ENCODE results near the gene ETS2. TPM values are rescaled to one million over a fixed set of nuclear protein-coding genes. Genes with fewer than 3 reads are reported as not detected.
"Not testable (repeated sequence)": the region's sequence is repeated elsewhere in the genome, so short reads cannot be mapped to it uniquely, and the experiment has no call there.

The ETS2 gene
- polyA plus RNA-seq, 1 donor (not counting 4 experiments of a cell fraction or from before 2014, with no cell fraction given), result 58.5 TPM

GRCh38 chr21:38825269-38825668 is 19.5 kb downstream of the ETS2 start:
- DNase-seq (ENCODE audit: low read depth, low spot score) (no peak), FAIRE-seq (no peak)
- Histone ChIP-seq H3K9me3 (ENCODE audit: control insufficient read depth, low read depth, low read length) (no peaks in the 10 kb centered on the region), H3K27ac (ENCODE audit: control insufficient read depth, insufficient read depth, low read length) (no peak overlapping the region), H3K36me3 (ENCODE audit: control insufficient read depth in 2 of 2, extremely low read depth in 1 of 2, insufficient read depth in 2 of 2, low read length in 2 of 2) (peaks cover 28 to 31% of the 10 kb centered on the region in 2 experiments), H2AFZ (ENCODE audit: control insufficient read depth, low read length) (no peak overlapping the region), H3K9me1 (ENCODE audit: control insufficient read depth, extremely low read depth, insufficient read depth, low read length) (no peaks in the 10 kb centered on the region), H3K4me2 (ENCODE audit: control insufficient read depth, extremely low read depth, insufficient read depth, low read depth, low read length) (no peak overlapping the region), H3K79me2 (ENCODE audit: control insufficient read depth, insufficient read depth, low read length) (peaks cover 11% of the 10 kb centered on the region), H3K9ac (ENCODE audit: control insufficient read depth, extremely low read depth, insufficient read depth, low read length) (no peak overlapping the region), H4K20me1 (ENCODE audit: control insufficient read depth, extremely low read depth, insufficient read depth, low read length) (no peaks in the 10 kb centered on the region), H3K27me3 (ENCODE audit: control insufficient read depth, extremely low read depth, insufficient read depth, low read length) (no peaks in the 10 kb centered on the region), H3K4me1 (ENCODE audit: control insufficient read depth, extremely low read depth, insufficient read depth, low read length) (peaks cover 4% of the 10 kb centered on the region), H3K4me3 (ENCODE audit: control insufficient read depth in 2 of 3, extremely low read depth in 1 of 3, insufficient read depth in 2 of 3, low read depth in 1 of 3, low read length in 3 of 3) (no peak overlapping the region)
- no peak for TF ChIP-seq EZH2 (IDR thresholded peaks at IDR 0.05; ENCODE audit: low read length)
- no peak for TF ChIP-seq CTCF (optimal IDR thresholded peaks at IDR 0.05 in 1 of 3, IDR thresholded peaks at IDR 0.05 in 1 of 3, conservative IDR thresholded peaks at IDR 0.05 in 1 of 3; ENCODE audit: extremely low read depth in 1 of 3, insufficient read depth in 2 of 3, low read length in 3 of 3)
- dilution Hi-C loops (cut with MboI; ENCODE audit: extremely low pct_ligation_motif_present, low sequenced_read_pairs), result no loop called here

GRCh38 chr21:38825921-38826320 is 20.2 kb downstream of the ETS2 start:
- no peak overlapping the region for H3K4me2 ChIP-seq (ENCODE audit: control insufficient read depth, extremely low read depth, insufficient read depth, low read depth, low read length)
- peaks cover 1% of the 10 kb centered on the region for H3K4me1 ChIP-seq (ENCODE audit: control insufficient read depth, extremely low read depth, insufficient read depth, low read length)
- H3K4me3 ChIP-seq (ENCODE audit: control insufficient read depth in 2 of 3, extremely low read depth in 1 of 3, insufficient read depth in 2 of 3, low read depth in 1 of 3, low read length in 3 of 3), result no peak overlapping the region
- no peaks in the 10 kb centered on the region for H3K9me1 ChIP-seq (ENCODE audit: control insufficient read depth, extremely low read depth, insufficient read depth, low read length)
- no peaks in the 10 kb centered on the region for H4K20me1 ChIP-seq (ENCODE audit: control insufficient read depth, extremely low read depth, insufficient read depth, low read length)
- TF ChIP-seq CTCF (optimal IDR thresholded peaks at IDR 0.05 in 1 of 3, IDR thresholded peaks at IDR 0.05 in 1 of 3, conservative IDR thresholded peaks at IDR 0.05 in 1 of 3; ENCODE audit: extremely low read depth in 1 of 3, insufficient read depth in 2 of 3, low read length in 3 of 3) (no peak), EZH2 (IDR thresholded peaks at IDR 0.05; ENCODE audit: low read length) (no peak)
- no peak overlapping the region for H2AFZ ChIP-seq (ENCODE audit: control insufficient read depth, low read length)
- no peak for FAIRE-seq
- no peak overlapping the region for H3K27ac ChIP-seq (ENCODE audit: control insufficient read depth, insufficient read depth, low read length)
- H3K36me3 ChIP-seq (ENCODE audit: control insufficient read depth in 2 of 2, extremely low read depth in 1 of 2, insufficient read depth in 2 of 2, low read length in 2 of 2), result peaks cover 23 to 25% of the 10 kb centered on the region in 2 experiments
- H3K27me3 ChIP-seq (ENCODE audit: control insufficient read depth, extremely low read depth, insufficient read depth, low read length), result no peaks in the 10 kb centered on the region
- no peak overlapping the region for H3K9ac ChIP-seq (ENCODE audit: control insufficient read depth, extremely low read depth, insufficient read depth, low read length)
- no peak for DNase-seq (ENCODE audit: low read depth, low spot score)
- dilution Hi-C loops (cut with MboI; ENCODE audit: extremely low pct_ligation_motif_present, low sequenced_read_pairs), result no loop called here
- no peaks in the 10 kb centered on the region for H3K9me3 ChIP-seq (ENCODE audit: control insufficient read depth, low read depth, low read length)
- H3K79me2 ChIP-seq (ENCODE audit: control insufficient read depth, insufficient read depth, low read length), result peaks cover 5% of the 10 kb centered on the region

GRCh38 chr21:38828111-38828510 is 22.4 kb downstream of the ETS2 start:
- DNase-seq (ENCODE audit: low read depth, low spot score); H2AFZ ChIP-seq (ENCODE audit: control insufficient read depth, low read length); H3K36me3 ChIP-seq (ENCODE audit: control insufficient read depth in 2 of 2, extremely low read depth in 1 of 2, insufficient read depth in 2 of 2, low read length in 2 of 2); H3K9me1 ChIP-seq (ENCODE audit: control insufficient read depth, extremely low read depth, insufficient read depth, low read length); H3K27me3 ChIP-seq (ENCODE audit: control insufficient read depth, extremely low read depth, insufficient read depth, low read length); dilution Hi-C loops (cut with MboI; ENCODE audit: extremely low pct_ligation_motif_present, low sequenced_read_pairs); H3K4me3 ChIP-seq (ENCODE audit: control insufficient read depth in 2 of 3, extremely low read depth in 1 of 3, insufficient read depth in 2 of 3, low read depth in 1 of 3, low read length in 3 of 3); H3K27ac ChIP-seq (ENCODE audit: control insufficient read depth, insufficient read depth, low read length); H3K79me2 ChIP-seq (ENCODE audit: control insufficient read depth, insufficient read depth, low read length); H3K9ac ChIP-seq (ENCODE audit: control insufficient read depth, extremely low read depth, insufficient read depth, low read length); H3K9me3 ChIP-seq (ENCODE audit: control insufficient read depth, low read depth, low read length); FAIRE-seq; H4K20me1 ChIP-seq (ENCODE audit: control insufficient read depth, extremely low read depth, insufficient read depth, low read length); H3K4me2 ChIP-seq (ENCODE audit: control insufficient read depth, extremely low read depth, insufficient read depth, low read depth, low read length): not testable (repeated sequence)
- peaks cover 13% of the 10 kb centered on the region for H3K4me1 ChIP-seq (ENCODE audit: control insufficient read depth, extremely low read depth, insufficient read depth, low read length)
